OCI-LY1 (cell line): Measurements from ENCODE around the gene FBXO11.

Source experiments
- EZH2 ChIP-seq: fragments of 200-600 bp; sonication (generic), shearing (Covaris generic); IDR thresholded peaks from 2 replicates; pipeline ENCODE4 v1.8.0; 2017; ENCODE audit warnings: borderline replicate concordance, mixed run types, mild to moderate bottlenecking, antibody characterized with exemption, low read length, moderate library complexity, mixed read lengths
- TF ChIP-seq, protein P1 (sequence below): fragments of 200-600 bp; sonication (generic), shearing (Covaris generic); IDR thresholded peaks from 2 replicates; pipeline ENCODE4 v1.5.1; 2017; ENCODE audit warnings: mild to moderate bottlenecking, antibody characterized with exemption, low read length, moderate library complexity, mixed read lengths

DNA sequence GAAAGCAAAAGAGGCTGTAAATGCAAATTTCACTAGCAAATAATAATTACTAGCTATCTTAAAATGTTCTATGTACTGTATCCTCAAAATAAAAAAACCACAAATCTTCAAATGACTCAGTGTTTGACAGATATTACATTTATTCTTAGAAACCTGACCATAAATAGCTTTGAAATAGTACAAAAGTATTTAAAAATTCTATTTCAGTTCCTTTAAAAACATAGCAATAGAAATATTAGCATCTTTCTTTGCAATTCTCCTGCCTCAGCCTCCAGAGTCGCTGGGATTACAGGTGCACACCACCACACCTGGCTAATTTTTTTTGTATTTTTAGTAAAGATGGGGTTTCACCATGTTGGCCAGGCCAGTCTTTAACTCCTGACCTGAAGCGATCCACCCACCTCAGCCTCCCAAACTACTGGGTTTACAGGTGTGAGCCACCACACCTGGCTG lies 72.8 kb downstream of the FBXO11 start:
- TF ChIP-seq, protein P1, sequence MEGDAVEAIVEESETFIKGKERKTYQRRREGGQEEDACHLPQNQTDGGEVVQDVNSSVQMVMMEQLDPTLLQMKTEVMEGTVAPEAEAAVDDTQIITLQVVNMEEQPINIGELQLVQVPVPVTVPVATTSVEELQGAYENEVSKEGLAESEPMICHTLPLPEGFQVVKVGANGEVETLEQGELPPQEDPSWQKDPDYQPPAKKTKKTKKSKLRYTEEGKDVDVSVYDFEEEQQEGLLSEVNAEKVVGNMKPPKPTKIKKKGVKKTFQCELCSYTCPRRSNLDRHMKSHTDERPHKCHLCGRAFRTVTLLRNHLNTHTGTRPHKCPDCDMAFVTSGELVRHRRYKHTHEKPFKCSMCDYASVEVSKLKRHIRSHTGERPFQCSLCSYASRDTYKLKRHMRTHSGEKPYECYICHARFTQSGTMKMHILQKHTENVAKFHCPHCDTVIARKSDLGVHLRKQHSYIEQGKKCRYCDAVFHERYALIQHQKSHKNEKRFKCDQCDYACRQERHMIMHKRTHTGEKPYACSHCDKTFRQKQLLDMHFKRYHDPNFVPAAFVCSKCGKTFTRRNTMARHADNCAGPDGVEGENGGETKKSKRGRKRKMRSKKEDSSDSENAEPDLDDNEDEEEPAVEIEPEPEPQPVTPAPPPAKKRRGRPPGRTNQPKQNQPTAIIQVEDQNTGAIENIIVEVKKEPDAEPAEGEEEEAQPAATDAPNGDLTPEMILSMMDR = no peak
- TF ChIP-seq EZH2 = no peak
